Measurements from ENCODE around the gene ERBB2.
"Not testable (repeated sequence)": the region's sequence is repeated elsewhere in the genome, so short reads cannot be mapped to it uniquely, and the experiment has no call there.

ERBB2 gene

DNA sequence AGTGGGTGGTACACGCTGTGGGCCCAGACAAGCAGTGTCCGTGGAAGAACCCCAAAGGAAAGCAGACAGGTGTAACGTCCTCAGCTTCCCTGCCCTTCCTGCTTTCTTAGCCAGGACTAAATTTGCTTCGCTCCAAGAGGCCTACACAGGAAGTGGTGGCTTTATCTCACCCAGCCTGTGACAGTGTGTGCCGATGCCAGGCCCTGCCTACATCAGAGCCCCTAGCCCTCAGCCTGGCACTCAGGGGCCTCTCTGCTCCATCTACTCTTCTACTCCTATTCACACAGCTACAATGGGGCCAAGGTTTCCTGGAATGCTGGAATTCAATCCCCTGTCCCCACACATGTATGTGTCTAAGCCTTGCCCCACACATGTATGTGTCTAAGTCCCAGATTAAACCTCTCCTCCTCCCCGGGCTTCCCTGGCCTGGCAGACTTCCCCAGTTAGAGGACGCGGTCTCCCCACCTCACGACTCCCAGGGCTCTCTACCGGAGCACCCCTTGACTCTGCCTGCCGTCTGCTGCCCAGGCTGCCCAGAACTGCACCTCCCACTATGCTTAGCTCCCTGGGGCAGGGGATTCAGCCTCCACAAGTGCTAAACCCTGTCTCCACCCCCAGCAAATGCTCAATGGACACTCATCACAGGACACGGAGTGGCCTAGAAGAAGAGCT is 20.2 kb upstream of the ERBB2 start:
- DNase-seq, result no peak

DNA sequence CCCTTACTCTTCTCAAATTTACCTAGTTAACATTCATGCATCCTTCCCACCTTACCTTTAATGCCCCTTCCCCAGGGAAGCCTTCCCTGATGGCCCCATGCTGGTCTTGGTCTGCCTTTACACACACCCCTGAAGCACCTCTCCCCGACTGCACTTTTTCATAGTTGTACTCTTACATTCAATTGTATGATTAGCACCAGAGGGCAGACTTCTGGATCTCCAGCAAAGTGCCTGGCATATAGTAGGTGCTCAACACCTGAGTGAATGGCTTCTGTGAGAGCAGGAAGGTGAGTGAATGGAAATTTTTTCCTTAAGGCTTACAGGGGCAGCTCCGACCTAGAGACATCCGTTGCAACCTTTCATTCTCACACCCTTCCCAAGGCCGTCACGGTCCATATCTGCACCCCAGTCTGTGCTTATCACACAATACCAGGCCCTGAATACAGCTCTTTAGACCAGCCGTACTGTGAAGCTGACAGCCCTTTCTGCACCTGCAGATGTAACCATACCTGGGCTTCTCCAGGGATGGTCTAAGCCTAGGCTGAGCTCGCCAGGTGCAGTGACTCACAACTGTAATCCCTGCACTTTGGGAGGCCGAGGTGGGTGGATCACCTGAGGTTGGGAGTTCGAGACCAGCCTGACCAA is 16.4 kb upstream of the ERBB2 start:
- DNase-seq, result peak; percentile 8

DNA sequence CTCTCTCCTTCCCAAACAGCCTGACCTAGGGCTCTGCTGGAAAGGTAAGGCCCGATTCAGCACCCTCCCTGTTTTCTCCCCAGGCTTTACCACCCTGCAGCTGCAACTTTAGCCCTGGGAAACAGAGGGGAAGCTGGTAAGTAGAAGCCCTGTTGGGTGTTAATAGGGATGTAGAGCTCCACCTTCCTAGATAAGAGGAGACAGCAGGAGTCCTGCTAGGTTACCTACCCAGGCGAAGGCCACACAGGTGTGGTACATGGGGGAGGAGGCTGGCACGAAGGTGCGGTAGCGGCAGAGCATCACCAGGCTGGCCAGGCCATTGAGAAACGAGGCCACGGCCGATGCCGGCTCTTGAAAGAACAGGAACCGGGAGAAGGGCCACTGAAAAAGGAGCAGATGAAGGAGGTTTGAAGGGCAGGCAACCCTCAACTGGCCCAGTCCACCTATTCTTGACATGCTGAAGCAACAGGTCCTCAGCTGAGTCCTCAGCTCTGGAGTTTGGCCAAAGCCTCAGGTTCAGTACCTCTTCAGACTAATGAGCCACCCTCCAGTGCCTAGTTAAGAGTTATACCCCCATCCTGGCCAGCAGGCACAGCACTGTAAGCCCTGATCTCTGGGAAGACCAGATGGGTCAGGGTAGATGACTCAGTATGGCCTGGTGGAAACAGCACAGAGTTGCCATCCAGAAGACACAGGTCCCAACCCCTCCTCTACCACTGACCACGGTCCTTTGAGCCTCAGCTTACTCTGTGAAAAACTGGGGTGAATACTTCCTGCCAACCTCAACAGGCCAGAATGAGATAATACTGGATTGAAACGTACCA is 15.3 kb upstream of the ERBB2 start:
- DNase-seq, result peak; percentile 10

DNA sequence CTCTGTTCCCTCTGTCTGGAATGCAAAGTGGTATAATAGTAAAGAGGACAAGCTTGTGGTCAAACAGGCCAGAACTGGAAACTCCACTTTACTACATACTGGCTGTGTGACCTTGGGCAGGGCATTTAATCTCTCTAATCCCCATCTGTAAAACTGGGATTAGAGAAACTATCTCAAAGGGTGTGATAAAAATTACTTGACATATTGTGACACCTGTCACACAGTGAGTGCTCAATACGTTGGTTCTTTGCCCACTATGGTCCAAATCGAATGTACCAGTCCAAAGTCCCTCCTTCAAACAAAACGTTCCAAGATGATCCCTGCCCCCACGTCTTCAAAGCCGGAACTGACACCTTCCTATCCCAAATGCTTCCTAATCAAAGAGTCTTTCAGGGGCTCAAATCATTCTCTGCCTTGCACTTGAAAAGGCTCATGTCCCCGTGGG is 12.7 kb upstream of the ERBB2 start:
- DNase-seq, result no peak

DNA sequence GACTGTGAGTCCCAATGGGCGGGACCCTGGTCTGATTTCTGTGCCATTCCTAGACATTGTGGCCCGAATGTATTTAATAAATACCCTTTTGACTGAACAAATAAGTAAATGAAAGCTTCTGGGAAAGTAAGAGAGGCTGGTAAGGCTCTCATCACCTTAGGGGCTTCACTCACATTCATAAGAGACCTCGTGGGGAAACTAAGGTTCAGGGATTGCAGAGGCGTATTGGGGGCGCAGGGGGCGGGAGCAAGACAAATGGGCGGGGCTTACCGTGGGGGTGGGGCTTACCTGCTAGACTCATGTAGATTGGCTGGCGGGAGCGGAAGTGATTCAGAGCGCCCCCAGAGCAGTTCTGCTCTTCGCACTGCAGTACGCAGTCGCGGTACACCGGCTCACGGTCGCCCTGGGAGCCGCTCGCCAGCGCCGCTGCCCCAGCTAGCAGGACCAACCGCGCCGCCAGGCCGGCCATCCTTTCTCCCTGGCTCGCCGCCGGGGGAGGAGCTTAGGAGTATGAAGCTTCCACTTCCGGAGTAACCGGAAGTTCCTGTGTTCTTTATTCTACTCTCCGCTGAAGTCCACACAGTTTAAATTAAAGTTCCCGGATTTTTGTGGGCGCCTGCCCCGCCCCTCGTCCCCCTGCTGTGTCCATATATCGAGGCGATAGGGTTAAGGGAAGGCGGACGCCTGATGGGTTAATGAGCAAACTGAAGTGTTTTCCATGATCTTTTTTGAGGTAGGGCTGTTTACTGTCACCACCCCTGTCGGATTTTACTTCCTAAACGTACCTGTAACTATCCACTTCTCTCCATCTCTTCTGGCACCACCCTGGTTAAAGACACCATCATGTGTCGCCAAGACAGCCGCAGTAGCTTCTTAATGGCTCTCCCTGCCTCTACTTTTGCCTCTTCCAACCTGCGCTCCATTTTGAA is 12.1 kb upstream of the ERBB2 start, which contains the start of gene PGAP3:
Gene PGAP3 (minus strand): TSS at position 512 of the 929 bp plus-strand sequence. CDS start 43 bp downstream, at position 469.
- DNase-seq, result peak; percentile 89

DNA sequence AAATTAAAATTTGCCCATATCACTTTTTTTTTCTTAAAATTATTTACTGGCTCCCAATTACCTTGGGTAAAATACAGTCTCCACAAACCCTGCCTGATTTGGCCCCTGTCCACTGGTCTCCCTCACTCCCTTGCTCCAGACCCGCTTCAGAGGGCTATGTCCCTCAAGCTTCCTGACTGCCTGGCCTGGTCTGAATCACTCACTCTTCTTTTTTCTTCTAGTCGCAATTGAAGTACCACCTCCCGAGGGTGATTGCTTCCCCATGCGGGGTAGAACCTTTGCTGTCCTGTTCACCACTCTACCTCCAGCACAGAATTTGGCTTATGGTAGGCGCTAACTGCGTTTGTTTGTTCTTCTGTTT is 11.4 kb upstream of the ERBB2 start:
- no peak for DNase-seq

DNA sequence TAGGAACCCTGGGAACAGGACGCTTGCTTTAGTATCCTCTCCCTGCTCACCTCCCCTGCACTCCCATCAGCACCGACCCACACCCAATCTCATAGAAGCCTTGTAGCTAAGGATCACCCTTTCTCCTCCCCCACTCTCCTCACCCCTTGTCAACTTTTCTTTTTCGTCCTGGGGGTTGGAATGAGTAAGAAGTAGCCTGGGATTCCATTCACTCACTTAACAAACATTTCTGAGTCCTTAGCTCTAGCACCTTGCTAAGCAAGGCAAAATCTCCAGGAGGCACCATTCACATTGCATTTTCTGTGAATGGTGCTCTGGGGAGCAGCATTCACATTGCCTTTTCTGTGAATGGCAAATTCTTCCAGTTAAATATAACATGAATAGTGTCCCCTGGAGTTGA is 10.9 kb upstream of the ERBB2 start:
- no peak for DNase-seq

DNA sequence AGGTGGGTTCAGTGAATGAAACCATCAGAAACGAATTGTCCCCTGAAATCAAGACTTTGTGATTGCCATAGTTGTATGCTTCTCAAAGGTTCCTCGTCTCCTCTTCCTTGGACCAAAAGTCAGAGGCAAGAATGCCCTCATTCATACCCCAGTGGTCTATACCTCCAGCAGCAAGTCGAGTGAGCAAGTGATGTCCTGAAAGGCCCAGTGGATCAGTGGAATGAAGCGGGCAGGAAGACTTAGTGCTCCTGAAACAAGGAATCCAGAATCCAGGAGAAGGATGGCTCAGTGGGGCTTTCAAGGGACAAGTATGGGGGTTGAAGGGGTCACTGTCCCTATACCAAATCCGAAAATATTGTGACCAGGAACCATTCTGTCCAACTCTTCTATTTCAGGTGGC is 5.3 kb upstream of the ERBB2 start:
- no peak for DNase-seq

DNA sequence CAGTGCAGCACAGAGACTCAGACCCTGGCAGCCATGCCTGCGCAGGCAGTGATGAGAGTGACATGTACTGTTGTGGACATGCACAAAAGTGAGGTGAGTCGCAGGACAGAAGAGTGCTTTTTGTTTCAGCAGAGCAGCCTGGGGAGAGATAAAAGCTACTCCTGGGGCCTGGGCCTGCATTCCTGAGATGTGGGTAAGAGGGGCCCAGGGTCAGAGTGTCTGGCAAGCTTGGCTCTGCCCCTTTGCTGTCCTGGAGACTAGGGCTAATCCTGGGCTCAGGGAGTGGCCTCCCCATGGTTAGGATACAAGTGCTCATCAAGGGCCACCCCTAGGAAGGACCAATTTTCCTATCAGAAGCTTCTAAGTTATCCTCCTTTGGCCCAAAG is 4.8 kb upstream of the ERBB2 start:
- DNase-seq, result no peak

DNA sequence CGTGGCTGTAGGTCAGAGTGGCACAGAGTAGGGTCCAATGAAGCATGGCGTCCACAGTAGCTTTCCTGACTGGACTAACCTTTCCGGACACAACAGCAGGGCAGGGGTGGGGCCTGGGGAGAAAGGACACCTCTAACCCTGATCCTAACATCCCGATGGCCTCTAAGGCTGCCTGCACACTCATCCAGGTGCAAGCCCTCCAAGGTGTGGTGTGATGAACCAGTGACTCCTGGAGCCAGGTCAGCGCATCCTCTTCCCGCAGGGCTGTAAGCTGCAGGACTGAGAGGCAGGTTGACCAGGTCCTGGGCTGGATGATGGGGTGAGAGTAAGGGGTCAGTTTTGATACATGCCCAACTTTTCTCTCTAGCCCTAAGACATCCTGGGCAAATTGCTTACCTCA is 3.1 kb upstream of the ERBB2 start:
- no peak for DNase-seq

DNA sequence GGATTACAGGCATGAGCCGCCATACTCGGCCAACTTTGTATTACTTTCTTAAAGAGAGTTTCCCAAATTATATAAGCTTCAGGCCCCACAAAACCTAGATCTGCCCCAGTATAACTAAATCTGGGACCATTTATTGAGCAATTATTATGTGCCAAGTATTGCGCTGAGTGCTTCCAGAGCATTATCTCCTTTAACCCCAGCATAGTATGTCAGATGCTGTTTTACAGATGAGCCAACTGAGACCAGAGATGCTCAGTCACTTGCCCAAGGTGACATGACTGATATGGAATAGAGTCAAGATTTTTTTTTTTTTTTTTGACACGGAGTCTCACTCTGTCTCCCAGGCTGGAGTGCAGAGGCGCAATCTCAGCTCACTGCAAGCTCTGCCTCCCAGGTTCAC is 1.9 kb upstream of the ERBB2 start:
- DNase-seq, result no peak

DNA sequence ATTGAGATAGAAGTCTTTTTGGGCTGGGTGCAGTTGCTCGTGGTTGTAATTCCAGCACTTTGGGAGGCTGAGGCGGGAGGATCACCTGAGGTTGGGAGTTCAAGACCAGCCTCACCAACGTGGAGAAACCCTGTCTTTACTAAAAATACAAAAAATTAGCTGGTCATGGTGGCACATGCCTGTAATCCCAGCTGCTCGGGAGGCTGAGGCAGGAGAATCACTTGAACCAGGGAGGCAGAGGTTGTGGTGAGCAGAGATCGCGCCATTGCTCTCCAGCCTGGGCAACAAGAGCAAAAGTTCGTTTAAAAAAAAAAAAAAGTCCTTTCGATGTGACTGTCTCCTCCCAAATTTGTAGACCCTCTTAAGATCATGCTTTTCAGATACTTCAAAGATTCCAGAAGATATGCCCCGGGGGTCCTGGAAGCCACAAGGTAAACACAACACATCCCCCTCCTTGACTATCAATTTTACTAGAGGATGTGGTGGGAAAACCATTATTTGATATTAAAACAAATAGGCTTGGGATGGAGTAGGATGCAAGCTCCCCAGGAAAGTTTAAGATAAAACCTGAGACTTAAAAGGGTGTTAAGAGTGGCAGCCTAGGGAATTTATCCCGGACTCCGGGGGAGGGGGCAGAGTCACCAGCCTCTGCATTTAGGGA is 577 bp upstream of the ERBB2 start:
- DNase-seq, result not testable (repeated sequence)

DNA sequence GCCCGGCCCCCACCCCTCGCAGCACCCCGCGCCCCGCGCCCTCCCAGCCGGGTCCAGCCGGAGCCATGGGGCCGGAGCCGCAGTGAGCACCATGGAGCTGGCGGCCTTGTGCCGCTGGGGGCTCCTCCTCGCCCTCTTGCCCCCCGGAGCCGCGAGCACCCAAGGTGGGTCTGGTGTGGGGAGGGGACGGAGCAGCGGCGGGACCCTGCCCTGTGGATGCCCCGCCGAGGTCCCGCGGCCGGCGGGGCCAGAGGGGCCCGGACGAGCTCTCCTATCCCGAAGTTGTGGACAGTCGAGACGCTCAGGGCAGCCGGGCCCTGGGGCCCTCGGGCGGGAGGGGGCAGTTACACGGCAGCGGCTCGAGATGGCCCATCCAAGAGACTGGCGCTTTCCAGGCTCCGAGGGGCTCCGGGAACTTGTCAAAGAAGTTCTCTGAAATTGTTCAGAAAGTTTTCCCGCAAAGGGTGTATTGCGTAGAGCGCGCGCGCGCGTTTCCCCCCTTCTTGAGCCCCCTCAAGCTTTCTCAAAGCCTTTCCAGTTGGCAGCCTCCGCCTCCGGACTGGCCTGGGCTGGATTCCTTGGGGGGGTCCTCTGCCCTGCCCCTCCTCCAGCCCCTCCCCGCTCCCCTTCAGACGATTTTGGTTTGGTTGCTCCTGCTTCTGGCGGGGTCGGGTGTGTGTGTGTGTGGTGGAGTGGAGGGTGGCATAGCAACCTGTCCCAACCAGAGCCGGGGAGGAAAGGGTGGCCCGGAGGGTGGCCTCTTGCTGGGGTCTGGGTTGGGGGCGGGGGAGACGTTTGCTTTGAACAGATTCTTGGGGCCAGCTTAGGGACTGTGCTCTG is 504 bp downstream of the ERBB2 start:
- peak; percentile 84 for DNase-seq

DNA sequence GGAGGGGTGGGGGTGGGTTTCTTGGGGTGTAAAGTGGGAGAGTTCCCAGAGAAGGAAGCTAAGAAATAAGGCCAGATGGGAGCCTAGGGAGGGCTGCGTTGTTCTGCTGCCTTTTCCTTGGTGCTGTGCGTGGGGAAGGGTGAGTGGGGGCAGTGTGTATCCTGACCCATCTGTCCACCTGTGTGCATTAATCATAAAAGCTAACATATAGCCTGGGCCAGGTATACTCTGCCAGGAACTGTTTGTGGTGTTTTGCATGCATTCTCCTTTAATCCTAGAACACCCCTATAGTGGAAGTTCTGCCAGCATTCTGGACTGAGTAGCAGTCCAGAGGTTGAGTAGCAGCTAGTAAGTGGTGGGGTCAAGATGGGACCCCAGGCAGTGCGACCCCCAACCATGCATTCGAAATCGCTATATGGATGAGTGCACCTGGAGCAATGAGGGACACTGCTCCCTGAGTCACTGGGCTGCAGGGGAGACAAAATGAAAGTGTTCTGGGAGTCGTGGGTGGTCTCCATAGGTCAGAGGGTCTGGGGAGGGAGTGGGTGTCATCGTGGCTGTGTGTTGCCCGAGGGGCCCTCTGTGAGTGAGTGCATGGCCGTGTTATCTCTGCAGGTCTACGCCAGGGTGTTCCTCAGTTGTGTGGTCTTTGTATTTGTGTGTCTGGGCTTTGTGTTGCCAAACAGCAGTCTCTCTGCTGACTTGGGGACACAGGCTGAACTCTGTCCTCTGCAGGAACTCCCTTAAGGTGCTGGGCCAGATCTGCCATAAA is 1.3 kb downstream of the ERBB2 start:
- no peak for DNase-seq

DNA sequence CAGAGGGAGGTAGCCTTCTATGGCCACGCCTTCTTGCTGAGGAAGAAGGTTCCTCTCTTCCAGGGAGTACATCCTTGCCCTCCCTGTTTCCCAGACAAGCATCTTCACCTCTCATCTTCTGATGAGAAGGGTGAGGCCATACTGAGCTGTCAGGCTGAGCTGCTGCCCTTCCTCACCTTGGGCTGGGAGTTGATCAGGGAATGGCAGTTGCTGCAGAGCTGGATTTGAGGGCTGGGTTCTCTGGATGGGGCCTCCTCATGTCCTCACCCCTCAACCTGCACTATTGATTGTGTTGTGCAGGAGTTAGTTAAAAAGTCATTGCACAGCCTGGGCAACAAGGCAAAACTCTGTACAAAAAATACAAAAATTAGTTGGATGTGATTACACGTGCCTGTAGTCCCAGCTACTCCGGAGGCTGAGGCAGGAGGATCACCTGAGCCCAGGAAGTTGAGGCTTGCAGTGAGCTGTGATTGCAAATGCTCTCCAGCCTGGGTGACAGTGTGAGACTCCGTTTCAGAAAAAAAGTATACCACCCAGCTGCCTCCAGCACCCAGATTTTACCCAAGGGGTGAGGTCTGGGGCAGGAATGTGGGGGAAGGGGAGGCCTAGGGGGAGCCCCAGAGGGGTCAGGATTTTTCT is 2.0 kb downstream of the ERBB2 start:
- DNase-seq, result no peak

DNA sequence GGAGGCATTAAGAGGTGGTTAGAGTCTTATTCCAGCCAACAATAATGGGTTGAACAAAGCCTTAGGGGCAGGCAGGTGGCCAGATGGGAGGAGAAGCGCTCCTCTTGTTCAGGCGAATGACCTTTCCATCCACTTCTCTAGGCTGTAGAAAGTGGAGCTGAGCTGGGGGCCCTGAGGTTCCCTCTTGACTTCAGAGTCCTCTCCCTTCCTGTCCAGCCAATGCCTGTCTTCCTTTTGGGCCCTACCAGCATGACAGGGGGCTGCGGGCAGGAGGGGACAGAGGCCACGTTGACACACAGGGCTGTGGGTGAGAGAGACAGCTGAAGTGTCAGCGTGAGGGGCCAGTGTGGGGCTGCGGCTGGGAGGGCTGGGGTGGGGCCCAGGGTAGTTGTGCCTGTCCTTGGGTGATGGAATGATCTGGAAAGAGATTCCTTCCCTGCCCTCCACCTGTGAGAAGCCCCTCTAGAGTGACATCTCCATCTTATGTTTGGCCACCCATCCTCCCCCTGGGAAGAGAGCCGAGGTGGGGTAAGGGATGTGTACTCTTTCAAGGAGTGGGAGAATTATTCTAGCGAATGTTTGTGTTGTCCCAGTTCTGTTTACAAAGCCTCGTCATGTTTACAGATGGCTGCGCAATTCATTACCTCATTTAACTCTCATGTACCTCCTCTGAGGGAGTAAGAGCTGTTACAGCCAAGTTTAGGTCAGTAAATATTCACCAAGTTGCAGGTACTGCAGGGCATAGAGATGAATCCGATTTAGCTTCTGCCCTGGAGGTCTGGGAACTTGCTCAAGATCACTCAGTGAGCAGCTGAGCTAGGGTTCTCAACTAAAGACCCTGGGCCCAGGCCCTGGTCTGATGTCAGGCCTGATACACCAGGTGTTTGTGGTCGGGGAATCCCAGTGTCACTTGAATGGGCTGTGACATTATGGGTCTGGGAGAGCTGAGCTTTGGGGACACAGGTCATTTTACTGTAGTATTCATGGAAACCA is 3.3 kb downstream of the ERBB2 start:
- no peak for DNase-seq

DNA sequence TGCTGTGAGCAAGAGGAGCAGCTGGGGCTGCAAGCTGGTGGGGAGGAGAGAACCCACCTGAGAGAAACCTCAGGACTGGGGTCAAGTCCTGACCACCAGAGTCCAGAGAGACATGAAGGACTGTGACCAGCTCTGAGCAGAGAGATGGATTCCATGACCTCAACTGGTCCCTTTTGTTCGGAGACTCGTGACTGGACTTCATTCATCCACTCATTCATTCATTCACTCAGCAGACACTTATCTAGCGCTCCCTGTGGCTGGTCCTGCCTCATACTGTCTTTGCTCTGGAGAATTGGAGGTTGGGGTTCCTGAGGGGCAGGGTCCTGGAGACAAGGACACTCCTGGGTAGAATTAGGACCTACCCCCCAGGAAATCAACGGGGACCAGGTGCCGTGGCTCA is 4.0 kb downstream of the ERBB2 start:
- no peak for DNase-seq

DNA sequence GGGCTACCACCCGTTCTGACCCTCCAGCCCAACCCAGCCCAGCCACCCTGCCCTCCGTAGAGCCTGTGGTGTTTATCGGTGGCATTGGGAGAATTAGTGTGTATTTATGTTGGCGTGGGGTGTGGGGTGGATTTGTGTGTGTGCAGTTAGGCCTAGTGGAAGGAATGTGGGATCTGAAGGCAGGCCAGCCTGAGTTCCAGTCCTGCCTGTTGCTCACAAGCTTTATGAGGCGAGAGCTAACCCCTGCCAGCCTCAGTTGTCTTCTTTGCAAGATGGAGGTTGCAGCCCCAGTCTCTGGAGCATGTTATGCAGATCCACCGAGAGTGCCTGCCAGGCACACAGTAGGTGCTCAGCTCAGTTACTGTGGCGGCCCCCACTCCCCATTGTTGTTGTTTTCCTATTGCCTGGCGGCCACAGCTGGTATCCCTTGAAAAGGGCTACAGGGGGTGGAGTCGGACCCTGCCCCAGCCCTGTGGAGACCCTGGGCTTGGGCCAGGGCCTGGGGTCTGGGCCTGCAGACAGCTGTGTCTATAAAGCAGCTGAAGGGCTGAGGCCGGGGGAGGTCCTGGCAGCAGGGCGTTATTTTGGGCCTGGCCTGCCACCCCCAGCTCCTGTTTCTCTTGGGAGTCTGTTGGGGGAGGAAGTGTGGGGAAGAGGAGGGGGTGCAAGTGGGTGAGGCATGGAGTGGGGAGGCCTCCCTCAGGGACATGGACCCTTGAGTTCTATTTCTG is 5.1 kb downstream of the ERBB2 start:
- peak; percentile 52 for DNase-seq

All from femur (tissue), 1 donor.